ENCODE data around the gene KCNJ3. TPM values are rescaled to one million over a fixed set of nuclear protein-coding genes. Genes with fewer than 3 reads are reported as not detected.
A peak's percentile ranks its signal among the peaks of the same experiment; 100 is the strongest.

Gene KCNJ3
- total and polyA plus RNA-seq, 3 donors from 2014 or later = 0.30 to 1.7 (median 0.71) TPM

GRCh38 chr2:154696369-154696768 lies 2.1 kb upstream of the KCNJ3 start:
- WGBS, 2 donors = 35 to 39% methylated on average over 4 of the region's 4 CpGs
- Histone ChIP-seq H3K27me3 (no peaks in the 10 kb centered on the region), H3K4me3 (no peak overlapping the region), H3K36me3 (ENCODE audit: low read depth, missing control alignments) (no peaks in the 10 kb centered on the region), H3K9me3 (no peaks in the 10 kb centered on the region), H3K4me1 (peaks cover 4% of the 10 kb centered on the region), H3K27ac (no peak overlapping the region)
- intact Hi-C loops (cut with DNase I; ENCODE audit: low total_unique reads) = no loop called here
- no peak for DNase-seq
- TF ChIP-seq POLR2A (IDR thresholded peaks at IDR 0.05) (no peak), CTCF (IDR thresholded peaks at IDR 0.05) (no peak)

- DNase-seq = no peak
- Histone ChIP-seq H3K4me1 (peaks cover 4% of the 10 kb centered on the region), H3K27me3 (no peaks in the 10 kb centered on the region), H3K36me3 (ENCODE audit: low read depth, missing control alignments) (no peaks in the 10 kb centered on the region), H3K27ac (no peak overlapping the region), H3K4me3 (peak overlapping the region; percentile 36 to 60), H3K9me3 (no peaks in the 10 kb centered on the region)
- WGBS, 2 donors = 14 to 23% methylated on average over 8 of the region's 8 CpGs
- intact Hi-C loops (cut with DNase I; ENCODE audit: low total_unique reads) = no loop called here
- TF ChIP-seq POLR2A (IDR thresholded peaks at IDR 0.05) (no peak), CTCF (IDR thresholded peaks at IDR 0.05) (no peak)
These were observed 1.6 kb upstream of the KCNJ3 start for GRCh38 chr2:154696810-154697417.

- peaks cover 4% of the 10 kb centered on the region for H3K4me1 ChIP-seq
- H3K4me3 ChIP-seq = peak overlapping the region; percentile 36 to 60
- no peaks in the 10 kb centered on the region for H3K27me3 ChIP-seq
- peak overlapping the region; percentile 4 to 14 for H3K27ac ChIP-seq
- peak; percentile 22 for DNase-seq
- H3K9me3 ChIP-seq = no peaks in the 10 kb centered on the region
- H3K36me3 ChIP-seq (ENCODE audit: low read depth, missing control alignments) = no peaks in the 10 kb centered on the region
- no peak for TF ChIP-seq POLR2A (IDR thresholded peaks at IDR 0.05)
- no peak for TF ChIP-seq CTCF (IDR thresholded peaks at IDR 0.05)
- intact Hi-C loops (cut with DNase I; ENCODE audit: low total_unique reads) = no loop called here
- WGBS, 2 donors = 0 to 1% methylated on average over 29 to 69 of the region's 69 CpGs
These were observed 860 bp upstream of the KCNJ3 start for GRCh38 chr2:154697418-154698252.

GRCh38 chr2:154698721-154699574 lies 453 bp downstream of the KCNJ3 start:
- Histone ChIP-seq H3K27me3 (no peaks in the 10 kb centered on the region), H3K4me3 (peak overlapping the region; percentile 36 to 60), H3K36me3 (ENCODE audit: low read depth, missing control alignments) (no peaks in the 10 kb centered on the region), H3K27ac (no peak overlapping the region), H3K4me1 (peaks cover 4% of the 10 kb centered on the region), H3K9me3 (no peaks in the 10 kb centered on the region)
- intact Hi-C loops (cut with DNase I; ENCODE audit: low total_unique reads) = no loop called here
- TF ChIP-seq CTCF (IDR thresholded peaks at IDR 0.05) (no peak), POLR2A (IDR thresholded peaks at IDR 0.05) (no peak)
- DNase-seq = peak; percentile 15
- WGBS, 2 donors = 8 to 12% methylated on average over 43 to 52 of the region's 60 CpGs
